Measurements from ENCODE around the gene UCN2.
"Not testable (repeated sequence)": the region's sequence is repeated elsewhere in the genome, so short reads cannot be mapped to it uniquely, and the experiment has no call there.

UCN2 gene

DNA sequence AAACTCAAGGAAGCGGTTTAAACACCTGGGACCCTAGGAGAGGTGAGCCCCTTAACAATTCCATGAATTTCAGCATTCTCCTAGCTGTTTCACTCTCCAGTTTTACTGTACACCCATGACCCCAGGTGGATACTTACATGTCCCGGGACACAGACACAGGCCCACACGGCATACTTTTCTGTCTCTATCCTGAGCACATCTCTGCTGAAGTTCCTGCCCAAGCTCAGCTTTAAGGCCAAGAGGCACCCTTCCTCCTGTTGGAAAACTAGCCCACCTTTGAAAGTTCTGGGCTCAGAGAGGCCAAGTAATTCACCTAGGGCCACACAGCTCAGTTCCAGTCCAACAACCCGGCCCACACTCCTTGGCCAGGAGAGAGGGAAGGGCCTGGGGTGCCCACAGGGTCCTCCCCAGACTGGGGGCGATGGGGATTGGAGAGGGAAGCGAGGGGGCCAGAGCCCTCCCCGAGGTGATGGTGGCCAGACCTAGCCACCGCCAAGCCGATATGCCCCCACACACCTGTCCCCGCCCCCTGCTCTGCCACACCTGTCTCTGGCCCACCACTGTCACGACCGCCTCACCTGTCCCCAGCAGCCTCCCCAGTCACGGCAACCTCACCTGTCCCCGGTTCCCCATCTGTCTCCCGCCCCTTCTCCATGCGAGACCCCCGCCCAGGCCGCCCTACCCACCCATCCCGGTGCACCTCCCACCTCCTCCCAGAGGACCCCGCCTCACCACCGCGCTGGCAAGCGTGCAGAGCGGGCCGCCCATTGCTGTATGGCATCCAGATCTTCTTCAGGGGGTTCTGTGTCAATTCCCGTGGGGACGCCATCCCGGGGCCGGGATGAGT, 7.4 kb downstream of the UCN2 start:
- DNase-seq (ENCODE audit: low read depth): no peak
- H3K4me3 ChIP-seq (ENCODE audit: low read depth, low read length): peak overlapping the region; percentile 89
- TF ChIP-seq, protein P1, sequence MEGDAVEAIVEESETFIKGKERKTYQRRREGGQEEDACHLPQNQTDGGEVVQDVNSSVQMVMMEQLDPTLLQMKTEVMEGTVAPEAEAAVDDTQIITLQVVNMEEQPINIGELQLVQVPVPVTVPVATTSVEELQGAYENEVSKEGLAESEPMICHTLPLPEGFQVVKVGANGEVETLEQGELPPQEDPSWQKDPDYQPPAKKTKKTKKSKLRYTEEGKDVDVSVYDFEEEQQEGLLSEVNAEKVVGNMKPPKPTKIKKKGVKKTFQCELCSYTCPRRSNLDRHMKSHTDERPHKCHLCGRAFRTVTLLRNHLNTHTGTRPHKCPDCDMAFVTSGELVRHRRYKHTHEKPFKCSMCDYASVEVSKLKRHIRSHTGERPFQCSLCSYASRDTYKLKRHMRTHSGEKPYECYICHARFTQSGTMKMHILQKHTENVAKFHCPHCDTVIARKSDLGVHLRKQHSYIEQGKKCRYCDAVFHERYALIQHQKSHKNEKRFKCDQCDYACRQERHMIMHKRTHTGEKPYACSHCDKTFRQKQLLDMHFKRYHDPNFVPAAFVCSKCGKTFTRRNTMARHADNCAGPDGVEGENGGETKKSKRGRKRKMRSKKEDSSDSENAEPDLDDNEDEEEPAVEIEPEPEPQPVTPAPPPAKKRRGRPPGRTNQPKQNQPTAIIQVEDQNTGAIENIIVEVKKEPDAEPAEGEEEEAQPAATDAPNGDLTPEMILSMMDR (IDR thresholded peaks at IDR 0.05; ENCODE audit: insufficient read depth, low read depth, low read length, missing control alignments): no peak

DNA sequence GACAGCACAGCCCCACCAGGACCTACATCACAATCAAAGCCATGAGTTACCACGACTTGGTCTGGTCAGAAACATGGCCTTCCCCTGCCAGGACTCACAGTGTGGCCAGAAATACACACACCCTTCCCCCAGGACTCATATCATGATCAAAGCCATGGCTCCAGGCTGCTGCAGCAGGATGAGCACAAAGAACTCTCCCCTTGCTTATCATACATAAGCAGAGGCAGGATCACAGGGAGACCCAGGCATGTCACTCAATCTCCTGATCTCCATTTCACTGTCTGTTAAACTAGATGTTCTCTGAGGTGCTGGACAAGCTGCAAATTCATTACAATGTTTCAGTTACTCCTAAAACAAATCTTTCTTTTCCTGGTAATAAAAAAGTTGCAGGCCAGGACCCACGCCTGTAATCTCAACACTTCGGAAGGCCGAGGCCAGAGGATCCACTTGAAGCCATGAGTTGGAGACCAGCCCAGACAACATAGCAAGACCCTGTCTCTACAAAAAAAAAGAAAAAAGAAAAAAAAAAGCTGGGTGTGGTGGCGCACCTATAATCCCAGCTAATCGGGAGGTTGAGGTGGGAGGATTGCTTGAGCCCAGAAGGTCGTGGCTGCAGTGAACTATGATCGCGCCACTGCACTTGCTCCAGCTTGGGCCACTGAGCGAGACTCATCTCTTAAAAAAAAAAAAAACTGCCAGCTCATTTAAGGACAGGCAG, 8.2 kb downstream of the UCN2 start:
- peak overlapping the region; percentile 89 for H3K4me3 ChIP-seq (ENCODE audit: low read depth, low read length)
- TF ChIP-seq, protein P1 (IDR thresholded peaks at IDR 0.05; ENCODE audit: insufficient read depth, low read depth, low read length, missing control alignments): no peak
- DNase-seq (ENCODE audit: low read depth): no peak

DNA sequence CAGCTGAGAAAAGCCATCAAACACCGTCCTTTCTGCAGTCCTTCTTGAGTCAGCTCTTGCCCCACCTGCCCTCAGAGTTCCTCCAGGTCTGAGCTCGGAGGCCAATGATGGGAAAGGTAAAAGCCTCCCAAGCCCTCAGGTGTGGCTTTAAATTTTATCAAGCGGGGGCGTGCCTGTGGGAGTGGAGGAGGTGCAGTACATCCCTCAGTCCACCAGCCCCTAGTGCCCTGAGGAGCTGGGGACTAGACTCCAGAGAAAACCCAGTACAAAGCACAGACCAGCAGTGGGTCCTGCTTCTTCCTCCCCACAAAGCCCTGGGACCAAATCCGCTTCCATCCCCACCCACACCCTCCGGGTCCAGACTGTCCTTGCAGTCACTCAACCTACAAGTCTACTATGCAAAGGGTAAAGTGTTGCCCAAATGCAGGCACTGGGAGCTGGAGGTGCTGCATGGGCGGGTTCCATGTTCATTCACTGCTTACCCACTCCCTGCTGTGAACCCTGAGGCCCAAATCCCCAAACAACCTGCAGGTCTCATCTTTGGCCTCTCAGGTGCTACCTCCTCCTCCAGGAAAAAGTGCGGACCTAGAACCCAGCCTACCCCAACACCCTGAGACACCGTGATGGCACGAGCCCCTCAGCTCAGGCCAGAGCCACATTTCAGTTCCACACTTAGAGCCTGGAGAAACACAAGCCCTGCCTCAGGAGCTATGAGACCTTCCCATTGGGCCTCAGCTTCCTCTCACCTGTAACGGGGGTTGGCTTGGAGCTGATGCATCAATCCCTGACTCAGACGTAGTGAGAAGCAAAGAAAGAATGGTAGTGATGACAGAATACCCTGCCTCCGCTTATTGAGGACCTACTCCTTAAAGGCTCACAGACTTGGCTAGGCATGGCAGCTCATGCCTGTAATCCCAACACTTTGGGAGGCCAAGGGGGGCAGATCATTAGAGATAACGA, 9.4 kb downstream of the UCN2 start:
- no peak for DNase-seq (ENCODE audit: low read depth)
- H3K4me3 ChIP-seq (ENCODE audit: low read depth, low read length): peak overlapping the region; percentile 89

DNA sequence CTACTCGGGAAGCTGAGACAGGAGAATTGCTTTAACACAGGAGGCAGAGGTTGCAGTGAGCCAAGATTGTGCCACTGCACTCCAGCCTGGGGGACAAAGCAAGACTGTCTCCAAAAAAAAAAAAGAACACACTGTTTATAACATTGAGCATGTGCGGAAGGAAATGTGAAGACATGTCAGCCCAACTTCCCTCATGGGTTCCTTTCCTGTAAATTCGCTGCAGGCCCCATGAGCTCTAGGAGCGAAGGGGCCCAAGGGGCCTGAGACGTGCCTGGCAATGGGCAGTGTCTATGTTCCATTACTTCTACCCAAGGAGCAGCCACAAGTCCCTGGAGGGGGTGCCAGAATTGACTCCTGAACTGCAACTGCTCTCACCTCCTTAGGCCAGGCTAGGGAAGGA, 10.2 kb downstream of the UCN2 start:
- TF ChIP-seq, protein P1 (IDR thresholded peaks at IDR 0.05; ENCODE audit: insufficient read depth, low read depth, low read length, missing control alignments): no peak
- no peak overlapping the region for H3K4me3 ChIP-seq (ENCODE audit: low read depth, low read length)
- no peak for DNase-seq (ENCODE audit: low read depth)

More for the DNA sequence above, 9.4 kb downstream of the UCN2 start:
- TF ChIP-seq, protein P1 (IDR thresholded peaks at IDR 0.05; ENCODE audit: insufficient read depth, low read depth, low read length, missing control alignments): no peak

DNA sequence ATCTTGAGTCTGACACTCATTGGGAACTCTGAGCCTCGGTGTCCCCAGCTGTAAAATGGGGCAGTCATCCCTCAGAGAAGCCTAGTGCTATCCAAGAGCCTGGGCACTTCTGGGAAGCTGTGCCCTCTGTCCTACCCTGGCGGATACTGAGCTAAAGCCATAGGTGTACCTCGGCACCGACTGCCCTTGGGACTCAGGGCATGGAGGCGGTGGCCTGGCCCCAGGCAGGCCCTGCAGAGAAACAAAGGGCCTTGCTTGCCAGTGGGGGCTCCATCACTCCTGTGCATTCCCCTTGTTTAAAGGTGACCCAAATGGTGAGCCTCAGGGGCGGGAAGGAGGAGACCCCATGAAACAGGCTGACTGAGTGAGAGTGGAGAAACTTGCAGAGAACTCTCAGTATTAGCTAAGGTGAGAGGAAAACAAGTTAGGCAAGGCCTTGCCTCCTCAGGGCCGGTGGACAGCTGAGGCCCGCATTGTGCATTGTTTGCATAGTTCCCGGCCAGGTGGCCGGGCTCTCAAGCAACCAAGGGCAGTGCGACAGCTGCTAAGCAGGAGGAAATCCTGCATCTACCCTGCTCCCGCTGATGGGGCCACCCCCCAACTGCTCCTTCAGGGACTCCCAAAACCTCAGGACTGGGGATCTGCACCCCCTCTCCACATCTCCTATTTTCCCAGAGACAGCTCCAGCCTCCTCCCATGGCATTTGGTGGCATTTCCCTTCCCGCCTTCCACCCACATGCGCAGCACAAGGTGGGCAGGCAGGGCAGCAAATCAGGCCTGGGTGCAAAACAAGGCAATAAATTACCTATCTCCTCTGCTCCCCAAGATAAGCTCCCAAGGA, 11.2 kb downstream of the UCN2 start:
- TF ChIP-seq, protein P1 (IDR thresholded peaks at IDR 0.05; ENCODE audit: insufficient read depth, low read depth, low read length, missing control alignments): no peak
- no peak overlapping the region for H3K4me3 ChIP-seq (ENCODE audit: low read depth, low read length)
- no peak for DNase-seq (ENCODE audit: low read depth)

DNA sequence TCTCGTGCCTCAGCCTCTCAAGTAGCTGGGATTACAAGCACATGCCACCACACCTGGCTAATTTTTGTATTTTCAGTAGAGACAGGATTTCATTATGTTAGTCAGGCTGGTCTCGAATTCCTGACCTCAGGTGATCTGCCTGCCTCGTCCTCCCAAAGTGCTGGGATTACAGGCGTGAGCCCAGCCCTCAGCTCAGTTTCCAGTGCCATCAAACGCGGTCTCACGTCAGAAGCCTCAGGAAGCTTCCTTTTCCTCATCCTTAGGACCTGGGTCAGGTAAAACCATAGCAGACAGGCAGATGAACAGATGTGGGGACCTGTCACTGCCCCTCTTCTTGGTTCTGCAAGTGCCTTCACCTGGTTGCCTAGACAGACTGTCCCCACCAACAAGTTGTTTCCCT, 11.9 kb downstream of the UCN2 start:
- H3K4me3 ChIP-seq (ENCODE audit: low read depth, low read length); DNase-seq (ENCODE audit: low read depth): not testable (repeated sequence)
